ENCODE results near the gene FRK. TPM values are rescaled to one million over a fixed set of nuclear protein-coding genes. Genes with fewer than 3 reads are reported as not detected.
"Not testable (repeated sequence)": the region's sequence is repeated elsewhere in the genome, so short reads cannot be mapped to it uniquely, and the experiment has no call there.

FRK gene
- total and polyA plus RNA-seq, 2 donors = 0.80 to 0.98 TPM

DNA sequence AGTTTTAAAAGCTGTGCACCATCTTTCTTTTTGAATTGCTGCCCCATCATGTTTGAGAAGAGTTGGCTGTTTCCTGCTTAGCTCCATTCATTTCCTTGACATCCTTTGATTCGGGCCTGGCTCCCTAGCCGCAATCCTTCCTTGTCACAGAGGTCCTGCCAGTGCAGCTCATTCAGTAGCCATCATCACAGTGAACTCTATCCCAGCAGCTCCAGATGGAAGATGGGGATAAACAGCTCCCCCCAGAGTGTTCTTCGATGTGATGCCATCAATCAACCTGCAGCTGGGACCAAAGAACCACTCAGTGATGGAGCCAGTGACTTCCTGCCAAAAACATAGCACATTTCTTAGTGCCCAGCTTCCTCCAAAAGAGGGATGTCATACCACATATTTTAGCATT is 158.8 kb downstream of the FRK start:
- Histone ChIP-seq H3K4me3 (ENCODE audit: low read length in 2 of 2) (no peak overlapping the region), H3K36me3 (ENCODE audit: control insufficient read depth in 2 of 2, insufficient read depth in 2 of 2, low read length in 1 of 2) (no peaks in the 10 kb centered on the region), H3K27me3 (ENCODE audit: control insufficient read depth in 2 of 2, insufficient read depth in 1 of 2, low read length in 1 of 2) (no peaks in the 10 kb centered on the region), H3K27ac (ENCODE audit: low read depth in 1 of 2, low read length in 1 of 2) (no peak overlapping the region), H3K4me1 (ENCODE audit: control insufficient read depth in 2 of 2, insufficient read depth in 2 of 2, low read length in 2 of 2) (no peaks in the 10 kb centered on the region), H3K9me3 (ENCODE audit: control insufficient read depth in 2 of 2, insufficient read depth in 1 of 2, low read length in 1 of 2) (no peaks in the 10 kb centered on the region)
- WGBS = 64% methylated on average over 3 of the region's 3 CpGs
- DNase-seq (ENCODE audit: low read depth in 6 of 9, low spot score in 9 of 9) = no peak

DNA sequence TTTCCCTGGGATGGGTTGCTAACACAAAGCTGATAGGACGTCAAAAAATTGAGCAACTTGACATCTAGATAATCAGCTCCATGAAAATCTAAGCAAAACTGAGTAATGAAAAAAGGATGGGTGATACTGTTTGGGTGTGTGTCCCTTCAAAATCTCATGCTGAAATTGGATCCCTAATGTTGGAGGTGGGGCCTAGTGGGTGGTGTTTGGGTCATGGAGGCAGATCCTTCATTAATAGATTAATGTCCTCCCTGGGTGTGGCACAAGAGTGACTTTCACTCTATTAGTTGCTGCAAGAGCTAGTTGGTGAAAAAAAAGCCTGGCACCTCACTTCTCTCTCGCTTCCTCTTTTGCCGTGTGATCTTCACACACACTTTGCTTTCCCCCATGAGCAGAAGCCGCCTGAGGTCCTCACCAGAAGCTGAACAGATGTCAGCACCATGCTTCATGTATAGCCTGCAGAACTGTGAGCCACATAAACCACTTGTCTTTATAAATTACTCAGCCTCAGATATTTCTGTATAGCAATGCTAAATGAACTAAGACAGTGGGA is 160.9 kb downstream of the FRK start:
- WGBS = 73% methylated on average over 4 of the region's 4 CpGs
- Histone ChIP-seq H3K27me3 (ENCODE audit: control insufficient read depth in 2 of 2, insufficient read depth in 1 of 2, low read length in 1 of 2) (no peaks in the 10 kb centered on the region), H3K4me1 (ENCODE audit: control insufficient read depth in 2 of 2, insufficient read depth in 2 of 2, low read length in 2 of 2) (no peaks in the 10 kb centered on the region), H3K9me3 (ENCODE audit: control insufficient read depth in 2 of 2, insufficient read depth in 1 of 2, low read length in 1 of 2) (no peaks in the 10 kb centered on the region), H3K36me3 (ENCODE audit: control insufficient read depth in 2 of 2, insufficient read depth in 2 of 2, low read length in 1 of 2) (no peaks in the 10 kb centered on the region), H3K4me3 (ENCODE audit: low read length in 2 of 2) (no peak overlapping the region), H3K27ac (ENCODE audit: low read depth in 1 of 2, low read length in 1 of 2) (no peak overlapping the region)
- DNase-seq (ENCODE audit: low read depth in 6 of 9, low spot score in 9 of 9) = no peak

DNA sequence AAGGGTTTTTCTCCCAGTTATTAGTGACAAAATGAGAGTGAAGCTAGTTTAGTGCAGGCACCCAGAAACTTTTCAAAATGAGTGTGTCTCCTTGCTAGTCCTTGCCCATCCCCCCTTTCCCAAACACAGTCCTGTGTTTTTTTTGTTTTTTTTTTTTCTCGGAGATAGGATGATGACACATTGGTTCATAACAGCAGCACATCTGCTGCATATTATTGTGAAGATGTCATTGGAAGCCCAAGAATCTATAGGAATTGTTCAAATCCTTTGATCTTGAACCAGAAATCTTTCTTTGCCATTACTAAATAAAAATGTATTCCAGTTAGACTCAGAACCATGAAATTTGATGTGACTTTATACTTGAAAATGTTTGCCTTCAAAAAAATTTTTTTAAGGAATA is 162.4 kb downstream of the FRK start:
- DNase-seq (ENCODE audit: low read depth in 6 of 9, low spot score in 9 of 9) = no peak
- H3K9me3 ChIP-seq (ENCODE audit: control insufficient read depth in 2 of 2, insufficient read depth in 1 of 2, low read length in 1 of 2) = no peaks in the 10 kb centered on the region
- H3K27me3 ChIP-seq (ENCODE audit: control insufficient read depth in 2 of 2, insufficient read depth in 1 of 2, low read length in 1 of 2) = no peaks in the 10 kb centered on the region
- H3K4me3 ChIP-seq (ENCODE audit: low read length in 2 of 2) = no peak overlapping the region
- no peaks in the 10 kb centered on the region for H3K36me3 ChIP-seq (ENCODE audit: control insufficient read depth in 2 of 2, insufficient read depth in 2 of 2, low read length in 1 of 2)
- no peaks in the 10 kb centered on the region for H3K4me1 ChIP-seq (ENCODE audit: control insufficient read depth in 2 of 2, insufficient read depth in 2 of 2, low read length in 2 of 2)
- 73% methylated on average over 1 of the region's 1 CpG for WGBS
- no peak overlapping the region for H3K27ac ChIP-seq (ENCODE audit: low read depth in 1 of 2, low read length in 1 of 2)

DNA sequence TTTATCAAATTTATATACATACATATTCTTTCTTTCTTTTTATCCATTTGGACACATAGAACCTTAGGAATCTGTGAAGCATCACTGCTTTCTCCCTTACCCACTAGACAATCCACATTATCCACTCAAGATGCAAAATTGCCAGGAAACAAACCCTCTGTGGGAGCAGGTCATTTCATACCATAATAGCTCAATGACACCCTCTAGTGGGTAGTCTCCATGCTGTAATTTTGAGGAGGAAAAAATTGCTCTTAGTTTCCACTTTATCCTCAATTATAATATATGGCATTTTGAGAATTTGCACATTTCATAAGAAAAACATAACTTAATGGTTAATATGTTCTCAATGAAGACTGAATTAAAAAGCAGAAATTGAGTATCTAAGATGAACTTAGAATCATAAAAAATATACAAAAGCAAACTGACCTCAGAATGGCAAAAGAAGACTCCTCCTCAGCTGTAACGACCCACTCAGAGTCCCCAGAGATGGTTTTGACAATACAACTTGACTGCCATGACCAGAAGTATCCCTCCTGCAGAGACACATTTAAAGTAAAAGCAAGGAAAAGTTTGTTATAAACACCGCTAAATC is 164.1 kb downstream of the FRK start:
- H3K4me3 ChIP-seq (ENCODE audit: low read length in 2 of 2) = no peak overlapping the region
- no peaks in the 10 kb centered on the region for H3K27me3 ChIP-seq (ENCODE audit: control insufficient read depth in 2 of 2, insufficient read depth in 1 of 2, low read length in 1 of 2)
- no peaks in the 10 kb centered on the region for H3K36me3 ChIP-seq (ENCODE audit: control insufficient read depth in 2 of 2, insufficient read depth in 2 of 2, low read length in 1 of 2)
- 63% methylated on average over 2 of the region's 2 CpGs for WGBS
- H3K4me1 ChIP-seq (ENCODE audit: control insufficient read depth in 2 of 2, insufficient read depth in 2 of 2, low read length in 2 of 2) = no peaks in the 10 kb centered on the region
- no peaks in the 10 kb centered on the region for H3K9me3 ChIP-seq (ENCODE audit: control insufficient read depth in 2 of 2, insufficient read depth in 1 of 2, low read length in 1 of 2)
- no peak overlapping the region for H3K27ac ChIP-seq (ENCODE audit: low read depth in 1 of 2, low read length in 1 of 2)
- DNase-seq (ENCODE audit: low read depth in 6 of 9, low spot score in 9 of 9) = peak in 3 of 9 donors; percentile 1 to 12 (median 5)

DNA sequence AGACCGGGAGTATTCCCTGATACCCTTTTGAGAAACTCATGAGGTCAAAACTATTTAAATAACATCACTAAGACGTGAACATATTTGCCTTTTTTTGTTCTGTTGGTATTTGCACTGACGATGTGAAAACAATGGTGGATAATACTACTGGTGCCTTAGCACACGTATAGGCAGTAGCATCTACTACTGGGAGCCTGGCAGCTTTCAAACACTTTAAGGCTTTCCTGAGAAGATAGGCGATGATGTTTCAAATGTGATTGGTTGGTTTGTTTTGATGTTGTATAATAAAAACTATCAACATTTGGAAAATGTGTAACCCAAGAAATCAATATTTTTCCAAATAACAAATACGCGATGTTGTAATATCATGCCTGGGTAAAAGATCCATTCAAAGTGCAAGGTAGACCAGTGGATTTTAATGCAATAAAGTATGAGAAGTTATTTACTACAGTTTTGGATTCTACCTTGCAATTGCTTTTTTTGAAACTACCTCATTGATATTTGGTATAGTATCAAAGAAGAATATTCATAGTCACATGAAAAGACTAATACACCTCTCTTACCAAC is 166.2 kb downstream of the FRK start:
- WGBS = 92% methylated on average over 7 of the region's 7 CpGs
- no peaks in the 10 kb centered on the region for H3K4me1 ChIP-seq (ENCODE audit: control insufficient read depth in 2 of 2, insufficient read depth in 2 of 2, low read length in 2 of 2)
- H3K4me3 ChIP-seq (ENCODE audit: low read length in 2 of 2) = no peak overlapping the region
- no peaks in the 10 kb centered on the region for H3K36me3 ChIP-seq (ENCODE audit: control insufficient read depth in 2 of 2, insufficient read depth in 2 of 2, low read length in 1 of 2)
- H3K9me3 ChIP-seq (ENCODE audit: control insufficient read depth in 2 of 2, insufficient read depth in 1 of 2, low read length in 1 of 2) = no peaks in the 10 kb centered on the region
- no peak overlapping the region for H3K27ac ChIP-seq (ENCODE audit: low read depth in 1 of 2, low read length in 1 of 2)
- no peak for DNase-seq (ENCODE audit: low read depth in 6 of 9, low spot score in 9 of 9)
- no peaks in the 10 kb centered on the region for H3K27me3 ChIP-seq (ENCODE audit: control insufficient read depth in 2 of 2, insufficient read depth in 1 of 2, low read length in 1 of 2)

DNA sequence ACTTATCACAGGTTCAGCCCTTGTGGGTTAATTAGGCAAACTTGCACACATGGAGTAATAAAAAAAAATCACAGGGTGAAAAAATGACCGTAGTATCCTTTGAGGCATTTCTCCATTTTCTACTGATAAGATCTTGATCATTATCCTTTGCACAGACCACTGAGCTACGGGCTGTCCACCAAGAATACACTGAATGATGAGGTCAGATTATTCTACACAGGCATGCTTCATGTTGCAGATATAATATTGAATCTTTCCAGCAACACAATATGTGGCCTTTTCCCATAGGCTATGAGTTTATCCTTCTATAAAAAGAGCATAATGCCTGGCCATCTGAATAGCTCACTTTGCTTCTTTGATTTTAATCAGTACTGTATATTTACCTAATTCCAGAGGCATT is 168.9 kb downstream of the FRK start:
- H3K4me1 ChIP-seq (ENCODE audit: control insufficient read depth in 2 of 2, insufficient read depth in 2 of 2, low read length in 2 of 2) = no peaks in the 10 kb centered on the region
- H3K36me3 ChIP-seq (ENCODE audit: control insufficient read depth in 2 of 2, insufficient read depth in 2 of 2, low read length in 1 of 2) = no peaks in the 10 kb centered on the region
- no peak for DNase-seq (ENCODE audit: low read depth in 6 of 9, low spot score in 9 of 9)
- H3K9me3 ChIP-seq (ENCODE audit: control insufficient read depth in 2 of 2, insufficient read depth in 1 of 2, low read length in 1 of 2) = no peaks in the 10 kb centered on the region
- 66% methylated on average over 2 of the region's 2 CpGs for WGBS
- no peaks in the 10 kb centered on the region for H3K27me3 ChIP-seq (ENCODE audit: control insufficient read depth in 2 of 2, insufficient read depth in 1 of 2, low read length in 1 of 2)
- H3K27ac ChIP-seq (ENCODE audit: low read depth in 1 of 2, low read length in 1 of 2) = no peak overlapping the region
- H3K4me3 ChIP-seq (ENCODE audit: low read length in 2 of 2) = no peak overlapping the region

DNA sequence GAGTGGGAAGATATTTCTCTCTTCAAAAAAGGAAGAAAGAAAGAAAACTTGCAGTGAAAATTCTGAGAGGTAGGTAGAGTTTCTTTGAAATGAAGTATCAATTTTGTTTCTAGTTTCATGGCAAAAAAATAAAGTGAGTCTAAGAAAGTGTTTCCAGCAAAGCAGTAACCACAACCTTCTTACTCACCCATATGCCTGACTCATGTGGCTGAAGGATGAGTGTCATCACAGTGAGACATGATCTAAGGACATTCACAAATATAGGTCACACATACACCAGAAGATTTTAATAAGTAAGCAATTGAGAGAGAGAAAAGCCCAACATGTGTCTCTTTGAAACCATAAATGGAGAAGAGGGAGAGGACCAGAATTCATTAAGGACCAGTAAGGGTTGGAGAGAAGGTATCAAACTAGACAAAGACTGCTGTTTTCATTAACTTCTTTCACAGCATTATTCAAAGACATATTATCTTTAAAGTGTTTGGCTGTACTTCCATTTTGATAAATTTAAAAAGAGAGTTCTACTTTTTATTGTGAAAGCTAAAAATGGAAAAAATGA is 169.5 kb downstream of the FRK start:
- Histone ChIP-seq H3K4me1 (ENCODE audit: control insufficient read depth in 2 of 2, insufficient read depth in 2 of 2, low read length in 2 of 2) (no peaks in the 10 kb centered on the region), H3K36me3 (ENCODE audit: control insufficient read depth in 2 of 2, insufficient read depth in 2 of 2, low read length in 1 of 2) (no peaks in the 10 kb centered on the region), H3K27me3 (ENCODE audit: control insufficient read depth in 2 of 2, insufficient read depth in 1 of 2, low read length in 1 of 2) (no peaks in the 10 kb centered on the region), H3K9me3 (ENCODE audit: control insufficient read depth in 2 of 2, insufficient read depth in 1 of 2, low read length in 1 of 2) (no peaks in the 10 kb centered on the region), H3K4me3 (ENCODE audit: low read length in 2 of 2) (no peak overlapping the region), H3K27ac (ENCODE audit: low read depth in 1 of 2, low read length in 1 of 2) (no peak overlapping the region)
- no peak for DNase-seq (ENCODE audit: low read depth in 6 of 9, low spot score in 9 of 9)

DNA sequence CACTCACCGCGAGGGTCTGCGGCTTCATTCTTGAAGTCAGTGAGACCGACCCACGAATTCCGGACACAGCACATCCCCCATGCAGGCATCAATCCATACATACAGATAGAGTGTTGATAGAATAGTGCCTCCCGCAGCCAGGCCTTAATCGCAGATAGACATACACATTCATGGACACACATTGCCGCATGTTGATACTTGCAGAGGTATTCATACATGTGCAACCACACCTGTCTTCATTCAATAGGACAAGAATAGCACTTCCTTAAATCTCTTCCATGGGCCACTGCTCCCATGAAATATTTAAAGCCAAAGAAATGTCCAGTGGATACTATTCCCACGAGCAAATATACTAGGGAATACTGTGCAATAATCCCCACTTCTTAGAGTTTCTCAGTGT is 170.5 kb downstream of the FRK start:
- Histone ChIP-seq H3K27ac (ENCODE audit: low read depth in 1 of 2, low read length in 1 of 2) (no peak overlapping the region), H3K4me1 (ENCODE audit: control insufficient read depth in 2 of 2, insufficient read depth in 2 of 2, low read length in 2 of 2) (no peaks in the 10 kb centered on the region), H3K4me3 (ENCODE audit: low read length in 2 of 2) (no peak overlapping the region), H3K9me3 (ENCODE audit: control insufficient read depth in 2 of 2, insufficient read depth in 1 of 2, low read length in 1 of 2) (no peaks in the 10 kb centered on the region), H3K36me3 (ENCODE audit: control insufficient read depth in 2 of 2, insufficient read depth in 2 of 2, low read length in 1 of 2) (no peaks in the 10 kb centered on the region), H3K27me3 (ENCODE audit: control insufficient read depth in 2 of 2, insufficient read depth in 1 of 2, low read length in 1 of 2) (no peaks in the 10 kb centered on the region)
- 94% methylated on average over 10 of the region's 10 CpGs for WGBS
- no peak for DNase-seq (ENCODE audit: low read depth in 6 of 9, low spot score in 9 of 9)

DNA sequence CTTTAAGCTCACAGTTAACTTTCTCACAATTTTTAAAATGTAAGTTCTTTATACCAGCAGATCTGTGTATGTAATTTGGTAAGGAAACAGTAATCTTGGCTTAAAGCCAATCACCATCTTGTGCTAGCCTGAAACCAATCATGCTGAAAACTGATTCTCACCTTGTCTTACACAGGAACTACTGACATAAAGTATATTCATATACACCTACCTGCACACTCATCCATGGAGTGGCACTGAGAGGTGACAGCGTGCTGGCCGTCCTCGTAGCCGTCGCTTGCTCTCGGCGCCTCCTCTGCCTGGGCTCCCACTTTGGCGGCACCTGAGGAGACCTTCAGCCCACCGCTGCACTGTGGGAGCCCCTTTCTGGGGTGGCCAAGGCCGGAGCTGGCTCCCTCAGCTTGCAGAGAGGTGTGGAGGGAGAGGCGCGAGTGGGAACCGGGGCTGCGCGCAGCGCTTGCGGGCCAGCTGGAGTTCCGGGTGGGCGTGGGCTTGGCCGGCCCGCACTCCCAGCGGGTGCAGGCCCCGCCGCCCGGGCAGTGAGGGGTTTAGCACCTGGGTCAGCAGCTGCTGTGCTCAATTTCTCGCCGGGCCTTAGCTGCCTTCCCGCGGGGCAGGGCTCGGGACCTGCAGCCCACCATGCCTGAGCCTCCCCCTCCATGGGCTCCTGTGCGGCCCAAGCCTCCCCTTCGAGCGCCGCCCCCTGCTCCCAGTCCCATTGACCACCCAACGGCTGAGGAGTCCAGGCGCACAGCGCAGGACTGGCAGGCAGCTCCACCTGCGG is 171.8 kb downstream of the FRK start:
- not testable (repeated sequence) for H3K27me3 ChIP-seq (ENCODE audit: control insufficient read depth in 2 of 2, insufficient read depth in 1 of 2, low read length in 1 of 2); DNase-seq (ENCODE audit: low read depth in 6 of 9, low spot score in 9 of 9); H3K27ac ChIP-seq (ENCODE audit: low read depth in 1 of 2, low read length in 1 of 2); H3K4me1 ChIP-seq (ENCODE audit: control insufficient read depth in 2 of 2, insufficient read depth in 2 of 2, low read length in 2 of 2); H3K9me3 ChIP-seq (ENCODE audit: control insufficient read depth in 2 of 2, insufficient read depth in 1 of 2, low read length in 1 of 2); H3K4me3 ChIP-seq (ENCODE audit: low read length in 2 of 2); H3K36me3 ChIP-seq (ENCODE audit: control insufficient read depth in 2 of 2, insufficient read depth in 2 of 2, low read length in 1 of 2)
- WGBS = 96% methylated on average over 38 of the region's 38 CpGs
